SU-DHL-6 (cell line): ENCODE measurements around the gene AIMP1.

Source experiments
- CTCF ChIP-seq: fragments of 200-600 bp; sonication (generic); IDR thresholded peaks from one replicate; pipeline ENCODE4 v1.5.1; 2017; ENCODE audit warnings: antibody characterized with exemption, mild to moderate bottlenecking, low read length, moderate library complexity; ENCODE audit not compliant: insufficient read depth, poor library complexity, severe bottlenecking
- EZH2phosphoT487 ChIP-seq: fragments of 200-600 bp; sonication (generic), shearing (Covaris generic); conservative IDR thresholded peaks from 2 replicates; pipeline ENCODE4 v1.6.1; 2018; ENCODE audit warnings: mild to moderate bottlenecking, antibody characterized with exemption, low read length, moderate library complexity, mixed read lengths

- TF ChIP-seq CTCF (no peak), EZH2phosphoT487 (no peak)
Observed at GRCh38 chr4:106312997-106313522, 3.3 kb upstream of the AIMP1 start.
